Panc1 (cell line): ENCODE measurements around the gene TMEM203.

Source experiments
- CTCF ChIP-seq: fragments of 450-650 bp; IDR thresholded peaks from 2 replicates; pipeline ENCODE4 v1.5.1; 2017; ENCODE audit warnings: mild to moderate bottlenecking
- POLR2AphosphoS5 ChIP-seq: IDR thresholded peaks from 2 replicates; pipeline ENCODE4 v1.6.1; 2012; ENCODE audit warnings: mild to moderate bottlenecking, low read depth, low read length, moderate library complexity
- REST ChIP-seq, 2 experiments: IDR thresholded peaks; 2 replicates each; pipeline ENCODE4 v1.6.1; 2011 to 2012; ENCODE audit warnings: low read depth in 2 of 2, control low read depth in 1 of 2, low read length in 1 of 2, mild to moderate bottlenecking in 1 of 2, moderate library complexity in 1 of 2; ENCODE audit not compliant: insufficient read depth in 1 of 2
- TCF7L2 ChIP-seq: IDR thresholded peaks from 2 replicates; pipeline ENCODE4 v1.6.1; 2011; ENCODE audit warnings: mild to moderate bottlenecking, low read depth, low read length, inconsistent platforms

- peak; percentile 14; the same call in 1 of the 2 replicates for TF ChIP-seq CTCF
- TF ChIP-seq TCF7L2: no peak
- no peak for TF ChIP-seq POLR2AphosphoS5
- TF ChIP-seq REST (IDR thresholded peaks at IDR 0.05; ENCODE audit: insufficient read depth in 1 of 2, low read depth in 2 of 2, low read length in 1 of 2): no peak
Measured at GRCh38 chr9:137221095-137221505, 15.7 kb upstream of the TMEM203 start.
